Measurements from ENCODE around the gene NDUFC1.
"Not testable (repeated sequence)": the region's sequence is repeated elsewhere in the genome, so short reads cannot be mapped to it uniquely, and the experiment has no call there.

Gene NDUFC1

DNA sequence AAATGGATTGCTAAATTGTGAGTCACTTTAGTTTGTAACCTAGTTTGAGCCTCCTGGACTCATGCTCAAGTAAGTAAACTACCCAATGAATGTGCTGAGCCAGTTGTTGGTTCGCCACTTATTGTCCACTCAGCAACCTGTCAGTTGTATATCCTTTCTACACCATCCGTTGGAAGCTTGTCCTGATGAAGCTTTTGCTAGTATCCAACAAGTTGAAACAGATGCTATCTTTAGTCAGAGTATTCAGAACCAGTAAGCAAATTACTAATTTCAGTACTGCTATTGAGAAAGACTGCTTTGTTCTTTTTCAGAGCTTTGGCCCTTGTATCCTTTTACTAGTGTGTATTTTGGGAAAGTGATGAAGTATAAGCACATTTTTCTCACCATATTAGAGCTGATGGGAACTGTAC, 5.3 kb downstream of the NDUFC1 start:
- DNase-seq, result no peak

DNA sequence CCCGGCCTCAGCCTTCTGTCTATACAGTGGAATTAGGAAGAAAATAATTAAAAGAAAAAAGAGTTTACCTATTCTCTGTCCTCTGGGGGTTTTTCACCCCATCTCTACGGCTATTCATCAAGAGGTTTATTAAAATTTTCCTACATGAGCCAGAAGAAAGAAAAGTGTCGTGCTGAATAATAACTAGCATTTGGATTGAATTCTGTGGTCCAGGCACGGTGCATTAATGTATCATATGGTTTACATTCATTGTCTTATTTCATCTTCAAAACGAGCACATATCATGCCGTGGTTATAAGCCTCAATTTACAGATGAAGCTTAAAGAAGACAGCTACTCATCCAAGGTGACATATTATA, 6.4 kb downstream of the NDUFC1 start:
- no peak for DNase-seq

DNA sequence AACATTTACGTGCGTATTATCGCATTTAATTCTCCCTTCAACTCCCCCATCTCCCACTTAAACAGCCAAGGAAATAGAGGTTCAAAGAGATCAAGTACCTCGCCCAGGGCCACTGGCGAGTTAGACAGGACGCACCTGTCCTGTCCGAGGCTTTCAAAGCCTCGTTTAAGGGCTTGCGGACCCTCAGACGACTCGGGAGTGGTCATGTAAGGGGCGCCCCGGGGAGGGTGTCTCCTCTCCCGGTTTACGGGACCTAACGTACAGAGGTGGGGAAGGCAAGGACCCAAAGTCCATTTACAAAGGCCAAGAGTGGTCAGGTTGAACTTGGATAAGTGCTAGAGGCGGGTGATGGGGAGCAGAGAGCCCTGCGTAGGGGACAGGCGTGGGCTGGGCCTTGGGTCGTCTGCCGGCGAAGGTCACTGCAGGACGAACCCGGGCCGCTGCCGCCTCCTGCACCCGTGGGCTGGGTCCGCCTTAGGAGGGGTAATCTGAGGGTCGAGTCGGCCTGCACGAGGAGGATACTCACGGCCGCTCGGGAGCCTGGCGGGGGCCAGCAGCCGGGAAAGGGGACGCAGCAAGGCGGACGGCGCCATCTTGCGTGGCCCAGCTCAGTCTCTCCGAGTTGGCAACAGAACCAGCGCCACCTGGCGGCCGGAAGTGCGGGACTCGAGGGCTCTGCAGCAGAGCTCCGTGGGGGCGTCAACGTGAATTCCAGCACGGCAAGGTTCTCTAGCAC, 6.9 kb downstream of the NDUFC1 start:
- peak; percentile 98 for DNase-seq

DNA sequence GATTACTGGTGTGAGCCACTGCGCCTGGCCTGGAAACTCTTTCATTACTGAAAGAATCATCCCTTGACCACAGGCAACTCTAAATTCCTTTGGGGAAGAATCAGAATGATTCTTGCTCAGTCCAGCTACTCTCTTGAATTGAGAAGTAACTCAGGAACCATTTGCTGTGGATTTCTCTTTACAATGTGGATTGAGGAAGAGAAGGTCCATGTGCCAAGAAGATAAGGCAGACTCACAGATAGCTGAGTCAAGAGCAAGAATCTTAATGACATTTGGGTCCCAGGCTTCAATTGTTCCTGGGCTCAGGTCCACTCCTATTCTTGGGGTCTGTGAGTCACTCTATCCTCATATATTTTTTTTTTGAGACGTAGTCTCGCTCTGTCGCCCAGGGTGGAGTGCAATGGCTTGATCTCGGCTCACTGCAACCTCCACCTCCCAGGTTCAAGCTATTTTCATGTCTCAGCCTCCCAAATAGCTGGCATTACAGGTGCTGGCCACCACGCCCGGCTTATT, 16.0 kb downstream of the NDUFC1 start:
- peak; percentile 26 for DNase-seq

DNA sequence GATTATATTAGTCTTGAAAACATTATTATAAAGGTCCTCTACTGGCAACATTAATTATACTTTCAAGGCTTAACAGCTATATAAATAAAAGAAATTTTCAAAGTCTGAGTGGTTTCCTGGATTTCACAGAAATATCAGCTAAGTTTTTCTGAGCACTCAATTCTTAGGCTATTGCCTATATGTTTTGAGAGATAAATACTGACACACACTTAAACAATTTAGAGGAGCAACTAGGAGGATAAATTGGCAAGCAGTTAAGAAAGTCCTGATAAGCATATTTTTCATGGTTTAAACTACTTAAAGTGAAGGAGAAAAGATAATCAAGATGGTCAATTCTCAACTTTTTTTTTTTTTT, 19.6 kb downstream of the NDUFC1 start:
- no peak for DNase-seq

DNA sequence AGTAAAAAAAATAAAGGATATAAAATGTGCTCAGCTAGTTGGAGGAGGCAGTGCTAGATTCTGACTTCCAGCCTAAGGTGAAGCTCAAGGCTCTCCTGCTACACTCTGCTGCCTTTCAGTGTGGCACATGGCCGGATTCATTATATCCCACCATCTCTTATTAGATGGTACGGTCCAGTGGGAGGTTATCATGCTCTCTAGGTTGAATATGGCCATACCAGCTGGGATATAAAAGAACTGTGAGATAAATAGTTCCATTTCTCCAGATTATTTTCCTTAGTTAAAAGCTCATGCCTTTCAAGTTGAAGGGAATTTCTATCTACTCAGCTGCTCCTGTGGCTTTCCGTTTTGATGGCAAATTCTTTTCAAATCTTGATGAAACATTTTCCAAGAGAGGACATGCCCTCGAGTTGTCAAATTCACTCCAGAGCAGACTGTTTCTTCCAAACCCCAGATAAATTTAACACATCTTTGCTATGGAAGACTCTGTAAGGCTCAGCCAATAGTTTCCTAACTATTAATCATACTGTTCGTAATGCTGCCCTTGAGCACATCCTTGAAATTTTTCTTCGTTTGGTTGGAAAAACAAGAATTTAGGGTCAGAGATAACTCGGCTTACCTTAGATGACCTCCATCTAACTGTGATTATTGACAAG, 20.1 kb downstream of the NDUFC1 start:
- DNase-seq, result no peak

DNA sequence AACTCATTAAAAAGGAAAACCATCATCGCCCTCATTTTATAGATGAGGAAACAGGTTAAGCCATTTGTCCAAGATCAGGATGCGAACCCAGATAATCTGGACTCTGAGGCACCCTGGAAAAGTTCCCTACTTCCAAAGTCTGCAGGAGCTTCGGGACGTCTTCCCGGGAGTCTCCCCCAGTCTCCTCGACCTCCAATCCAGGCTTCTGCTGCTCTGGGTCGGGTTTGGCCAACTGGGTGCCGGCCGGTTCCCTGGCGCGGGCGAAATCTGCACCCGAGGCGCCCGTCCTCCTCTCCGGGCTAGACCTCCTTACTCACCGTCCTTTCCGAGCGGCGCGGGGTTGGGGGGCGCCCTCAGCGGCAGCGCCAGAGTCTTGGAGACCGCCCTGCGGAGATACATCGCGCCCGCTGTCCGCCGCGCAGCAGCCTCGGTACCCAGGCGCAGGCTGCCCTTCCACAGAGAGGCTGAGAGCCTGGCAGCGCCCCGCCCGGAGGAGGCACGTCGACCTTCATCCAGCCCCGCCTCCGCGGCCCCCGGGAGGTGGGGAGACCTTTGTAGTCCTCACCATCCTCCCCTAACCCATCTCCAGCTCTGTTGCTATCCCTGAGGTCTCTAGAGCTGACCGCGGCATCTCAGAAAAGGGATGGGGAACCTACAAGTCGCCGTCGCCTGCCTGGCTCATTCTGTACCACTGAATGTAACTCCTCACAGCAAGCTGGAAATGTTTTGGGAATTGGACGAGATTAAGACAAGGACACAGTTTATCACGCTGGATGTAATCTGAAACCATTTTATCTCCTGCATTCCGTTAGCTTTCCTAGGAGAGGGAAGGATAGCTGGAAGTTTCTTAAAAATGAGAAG, 22.3 kb downstream of the NDUFC1 start, which contains the start of gene MGARP:
MGARP (minus strand) TSS at position 466 of the 861 bp plus-strand sequence; CDS start at position 399, 67 bp downstream.
- peak; percentile 47 for DNase-seq

DNA sequence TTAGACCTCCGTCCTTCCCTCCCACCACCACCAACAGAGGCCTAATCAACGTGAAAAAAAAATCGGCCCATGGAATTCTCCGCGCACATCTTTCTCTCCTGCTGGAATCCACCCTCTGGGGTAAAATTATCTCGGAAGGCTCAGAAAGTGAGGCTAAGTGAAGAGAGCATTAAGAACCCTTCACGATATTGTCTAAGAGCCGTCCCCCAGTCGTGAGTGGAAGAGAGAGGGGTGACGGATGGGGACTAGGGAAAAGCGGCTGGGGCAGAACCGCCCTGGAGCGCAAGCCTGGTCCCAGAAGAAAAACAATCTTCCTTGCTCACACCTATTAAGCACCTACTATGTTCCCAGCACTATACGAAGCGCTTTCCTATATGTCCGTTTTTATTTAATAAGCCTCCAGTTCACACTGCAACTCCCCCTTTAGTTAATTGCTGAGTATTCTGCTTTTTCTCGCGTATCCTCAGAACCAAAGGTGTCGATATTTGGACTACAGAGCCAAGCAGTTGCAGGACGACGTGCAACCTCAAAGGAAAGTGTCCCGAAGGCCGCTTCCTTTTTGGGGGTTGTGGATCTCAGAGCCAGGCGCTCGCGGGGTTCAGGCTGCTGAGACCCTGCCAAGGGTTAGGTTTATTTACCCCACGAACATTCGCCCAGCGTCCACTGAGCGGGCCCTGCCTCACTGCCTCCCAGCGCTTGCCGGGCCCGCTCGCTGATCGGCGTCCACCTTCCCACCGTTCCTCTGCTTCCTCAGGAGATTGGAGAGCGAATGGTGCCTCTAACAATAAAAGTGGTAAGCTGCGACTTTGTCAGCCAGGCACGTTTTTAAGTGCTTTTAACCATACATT, 23.1 kb downstream of the NDUFC1 start:
- peak; percentile 22 for DNase-seq

DNA sequence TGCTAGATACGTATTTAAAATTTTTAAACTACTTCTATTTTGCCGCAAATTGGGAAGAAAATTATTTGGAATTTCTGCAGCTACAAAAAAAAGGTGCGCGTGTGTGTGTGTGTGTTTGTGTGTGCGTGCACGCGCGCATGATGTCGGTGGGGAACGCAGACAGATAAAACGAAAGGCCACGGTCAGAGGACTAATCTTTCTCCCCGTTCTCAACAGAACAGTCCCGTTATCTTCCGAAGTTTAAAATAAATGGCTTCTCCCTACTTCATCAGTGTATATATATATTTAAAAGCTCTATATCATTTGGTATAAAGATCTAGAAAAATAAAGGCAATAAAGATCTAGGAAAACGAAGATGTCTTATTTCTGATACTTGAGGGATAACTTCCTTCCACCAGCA, 23.8 kb downstream of the NDUFC1 start:
- DNase-seq, result no peak

DNA sequence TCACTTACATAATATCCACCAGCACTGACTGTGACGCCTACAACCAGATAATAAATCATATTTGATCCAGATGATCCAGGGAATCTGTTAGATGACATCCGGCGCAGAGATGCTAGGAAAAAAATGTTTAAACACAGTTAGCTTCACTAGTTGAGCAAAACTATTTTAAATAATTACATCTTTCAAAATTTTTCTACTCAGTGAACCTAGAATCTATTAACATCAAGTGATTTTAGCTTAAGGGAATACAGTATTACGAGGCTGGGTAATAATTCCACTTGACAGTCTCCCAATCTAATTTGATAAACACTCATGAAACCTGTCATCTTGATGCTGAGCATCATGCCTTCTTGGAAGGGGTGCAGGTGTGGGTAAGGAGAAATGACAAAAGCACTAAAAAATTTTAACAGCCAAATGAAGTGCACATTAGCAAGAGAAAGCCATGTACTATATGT, 27.0 kb downstream of the NDUFC1 start:
- no peak for DNase-seq

DNA sequence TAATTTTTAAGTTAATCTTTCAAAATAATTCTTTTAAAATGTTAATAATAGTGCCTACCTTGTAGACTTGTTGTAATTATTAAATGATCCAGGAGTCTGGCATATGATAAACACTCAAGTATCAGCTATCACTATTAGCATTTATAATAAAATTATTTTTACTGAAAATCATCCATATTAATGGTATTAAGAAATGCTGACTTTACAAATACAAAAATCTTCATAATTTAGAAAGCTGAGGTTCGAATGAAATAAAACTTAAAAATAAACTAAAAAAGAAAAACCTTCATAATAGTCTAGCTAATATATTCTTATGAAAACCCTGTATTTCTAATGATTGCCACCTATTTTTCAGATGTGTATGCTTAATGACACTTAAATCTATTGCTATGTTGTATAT, 27.5 kb downstream of the NDUFC1 start:
- DNase-seq, result no peak

DNA sequence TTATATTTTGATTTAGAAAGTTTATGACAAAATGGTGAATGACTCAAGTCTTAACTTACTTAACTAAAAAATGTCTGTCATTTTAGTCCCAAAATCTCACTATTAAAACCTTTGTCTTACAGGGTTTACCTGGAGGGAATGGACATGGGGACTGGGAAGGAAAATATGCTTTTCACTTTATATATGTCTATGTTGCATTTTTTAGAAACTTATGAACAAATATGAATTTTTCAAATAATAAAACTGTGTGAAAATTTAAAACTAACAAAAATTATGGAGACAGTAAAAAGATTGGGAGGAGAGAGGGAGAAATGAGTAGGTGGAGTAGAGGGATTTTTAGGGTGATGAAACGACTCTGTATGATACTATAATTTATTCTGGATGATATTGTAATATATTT, 28.4 kb downstream of the NDUFC1 start:
- DNase-seq, result no peak

DNA sequence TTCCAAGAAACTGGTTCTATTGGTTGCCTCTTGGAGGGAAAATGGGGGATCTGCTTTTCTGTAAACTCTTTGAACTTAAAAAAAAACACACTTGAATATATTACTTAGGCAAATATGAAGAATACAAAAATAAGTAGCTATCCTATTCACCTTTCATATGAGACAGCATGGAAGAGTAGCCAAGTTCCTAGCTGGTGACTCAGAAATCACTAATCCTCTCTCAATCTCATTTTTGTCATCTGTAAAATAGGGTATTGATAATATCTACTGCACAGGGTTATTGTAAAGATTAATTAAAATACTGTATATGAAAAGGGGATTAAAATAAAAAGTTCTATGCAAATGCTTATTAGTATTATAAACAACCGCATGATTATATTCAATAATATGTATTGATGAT, 35.0 kb downstream of the NDUFC1 start:
- no peak for DNase-seq

DNA sequence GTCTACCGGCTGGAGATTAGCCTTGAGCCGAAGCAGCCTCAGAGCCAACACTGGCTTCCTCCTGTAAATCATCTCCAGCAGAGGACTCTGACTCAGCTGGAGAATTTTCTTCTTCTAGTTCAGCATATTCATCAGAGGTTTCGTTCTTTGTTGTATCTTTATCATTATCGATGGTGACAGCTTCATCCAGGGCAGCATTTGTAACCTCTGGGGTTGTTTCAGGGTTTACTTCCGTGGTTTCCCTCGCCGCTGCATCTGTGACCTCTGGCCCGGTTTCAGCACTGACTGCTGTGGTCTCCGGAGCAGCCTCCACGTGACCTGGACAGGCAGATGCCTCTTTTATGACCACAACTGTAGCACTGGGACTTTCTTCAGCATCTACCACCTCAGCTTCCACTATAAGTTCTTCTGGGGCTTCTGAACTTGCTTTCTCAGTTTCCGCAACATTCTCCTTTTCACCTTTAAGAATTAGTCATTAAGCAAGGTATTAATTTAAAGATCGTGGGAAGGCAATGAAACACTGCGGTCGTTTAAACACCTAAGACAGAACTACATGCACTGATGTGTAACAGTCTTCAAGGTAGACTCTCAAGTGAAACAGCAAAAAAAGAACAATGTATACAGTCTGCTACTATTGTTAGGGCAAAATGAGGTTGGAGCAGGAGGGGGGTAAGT, 35.6 kb downstream of the NDUFC1 start:
- DNase-seq, result peak; percentile 92

DNA sequence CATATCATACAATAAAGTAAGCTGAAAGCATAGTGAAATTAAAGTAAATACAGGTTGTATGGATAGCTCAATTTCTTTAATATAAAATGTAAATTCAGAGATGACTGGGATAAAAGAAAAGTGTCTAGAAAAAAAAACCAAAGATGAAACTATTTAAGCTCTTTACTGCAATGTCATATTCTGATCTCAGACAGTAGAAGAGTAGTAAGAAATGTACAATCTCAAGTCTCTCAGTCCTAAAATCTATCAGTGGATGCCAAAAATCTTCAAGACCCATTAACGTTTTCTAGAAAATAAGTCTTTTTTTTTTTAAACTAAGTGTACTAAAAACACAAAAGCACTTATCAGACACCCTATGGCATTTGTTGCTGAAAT, 36.1 kb downstream of the NDUFC1 start:
- no peak for DNase-seq

DNA sequence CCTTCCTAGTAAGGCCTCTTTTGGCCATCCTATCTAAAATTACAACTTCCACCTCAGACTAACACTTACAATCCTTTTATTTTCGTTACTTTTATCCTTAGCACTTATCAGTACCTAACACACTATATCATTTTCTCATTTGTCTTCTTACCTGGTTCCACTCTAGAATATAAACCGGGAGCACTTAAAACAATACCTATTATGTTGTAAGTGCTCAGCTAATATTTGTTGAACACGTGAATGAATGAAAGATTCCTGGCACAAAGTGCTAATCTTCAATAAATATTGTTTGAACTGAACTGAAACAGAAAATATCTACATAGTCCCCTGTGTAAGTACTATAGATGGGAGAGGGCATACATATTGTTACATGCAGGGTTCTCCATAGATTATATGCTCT, 36.6 kb downstream of the NDUFC1 start:
- no peak for DNase-seq

DNA sequence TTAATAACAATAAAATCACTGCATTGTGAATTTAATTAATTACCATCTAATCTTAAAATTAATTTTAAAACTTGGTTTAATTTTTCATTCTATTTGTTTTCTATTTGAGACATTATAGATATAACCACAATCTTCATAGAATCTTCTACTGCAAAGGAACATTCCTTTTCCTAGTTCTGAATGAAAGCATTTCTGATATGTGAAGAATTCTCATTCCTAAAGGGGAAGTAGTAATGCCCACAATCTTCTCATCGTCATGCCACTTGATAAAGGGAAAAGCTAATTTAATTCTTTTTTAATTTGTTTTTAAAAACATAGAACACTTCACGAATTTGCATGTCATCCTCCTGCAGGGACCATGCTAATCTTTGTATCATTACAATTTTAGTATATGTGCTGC, 45.9 kb downstream of the NDUFC1 start:
- no peak for DNase-seq

DNA sequence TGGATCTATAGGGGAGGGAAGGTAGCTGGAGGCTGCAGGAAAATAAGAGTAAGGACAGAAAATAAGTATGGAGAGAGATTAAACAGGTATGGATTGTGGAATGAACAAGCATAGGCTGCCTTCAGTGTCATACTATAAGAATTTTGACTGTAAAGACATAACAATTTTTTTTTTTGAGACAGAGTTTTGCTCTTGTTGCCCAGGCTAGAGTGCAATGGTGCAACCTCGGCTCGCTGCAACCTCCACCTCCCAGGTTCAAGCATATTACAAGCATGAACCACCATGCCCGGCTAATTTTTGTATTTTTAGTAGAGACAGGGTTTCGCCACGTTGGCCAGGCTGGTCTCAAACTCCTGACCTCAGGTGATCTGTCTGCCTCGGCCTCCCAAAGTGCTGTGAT, 46.7 kb downstream of the NDUFC1 start:
- DNase-seq, result not testable (repeated sequence)

DNA sequence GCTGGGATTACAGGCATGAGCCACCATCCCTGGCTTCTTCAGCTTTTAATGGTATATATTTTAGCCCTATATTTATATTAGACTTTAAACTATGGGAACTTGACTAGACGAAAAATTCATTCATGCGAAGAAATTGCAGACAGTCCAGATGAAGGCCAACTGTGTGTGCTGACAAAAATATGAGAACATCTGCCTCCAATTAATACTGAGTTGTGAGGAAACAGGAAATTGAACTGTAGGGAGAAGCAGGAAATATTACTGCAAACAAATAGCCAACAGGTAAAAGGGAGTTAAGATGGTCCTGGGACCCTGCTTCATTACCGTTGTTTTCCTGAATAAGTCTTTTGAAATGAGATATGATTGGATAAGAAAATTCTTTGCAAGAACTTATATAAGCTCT, 48.6 kb downstream of the NDUFC1 start:
- no peak for DNase-seq

DNA sequence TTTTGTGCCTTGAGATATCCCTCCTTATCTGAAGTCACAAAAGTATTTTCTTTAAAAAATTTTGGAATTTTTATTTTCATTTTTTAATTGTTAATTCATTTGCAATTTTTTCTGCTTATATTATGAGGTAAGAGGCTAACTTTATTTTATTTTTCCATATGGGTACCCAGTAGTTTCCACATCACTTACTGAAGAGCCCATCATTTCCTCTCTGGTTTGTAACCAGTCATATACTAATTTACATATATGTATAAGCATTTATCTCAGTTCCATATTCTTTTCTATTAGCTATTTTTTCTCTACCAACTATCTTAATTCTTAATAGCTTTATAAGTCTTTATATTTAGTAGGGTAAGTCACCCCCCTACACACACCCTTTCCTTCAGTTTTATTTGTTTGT, 49.2 kb downstream of the NDUFC1 start:
- no peak for DNase-seq

DNA sequence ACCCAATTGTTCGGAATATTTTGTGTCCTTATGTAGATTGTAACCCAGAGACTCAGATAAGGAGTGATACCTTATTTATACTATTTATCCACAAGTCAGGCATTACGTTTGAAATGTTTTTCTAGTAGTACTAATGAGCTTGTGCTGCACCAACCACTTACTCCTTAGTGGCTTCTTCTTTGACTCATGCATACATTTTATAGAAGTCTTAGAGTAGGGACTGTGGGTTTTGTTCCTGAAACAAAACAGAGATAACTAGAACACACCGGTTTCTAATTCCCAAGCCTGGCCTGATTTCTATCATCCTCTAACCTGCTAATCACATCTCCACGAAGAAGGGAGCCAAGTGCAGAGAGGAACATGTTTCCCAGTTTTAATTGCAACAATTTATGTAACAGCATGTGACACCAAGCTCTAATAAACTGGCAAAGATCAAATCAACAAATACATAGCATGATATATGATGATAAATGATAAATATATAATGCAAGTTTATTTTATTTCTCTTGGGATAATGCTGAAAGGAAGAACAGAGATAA, 54.5 kb downstream of the NDUFC1 start:
- DNase-seq, result no peak

DNA sequence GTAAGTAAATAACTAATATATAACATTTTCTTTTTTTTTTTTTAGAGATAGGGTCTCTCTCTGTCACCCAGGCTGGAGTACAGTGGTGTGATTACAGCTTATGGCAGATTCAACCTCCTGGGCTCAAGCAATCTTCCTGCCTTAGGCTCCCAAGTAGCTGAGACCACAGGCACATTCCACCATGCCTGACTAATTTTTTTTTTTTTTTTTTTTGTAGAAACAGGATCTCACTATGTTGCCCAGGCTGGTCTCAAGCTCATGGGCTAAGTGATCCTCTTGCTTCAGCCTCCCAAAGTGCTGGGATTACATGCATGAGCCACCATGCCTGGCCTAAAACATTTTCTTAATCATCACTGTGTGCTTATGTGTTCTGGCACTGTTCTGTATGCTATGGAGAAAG, 55.0 kb downstream of the NDUFC1 start:
- no peak for DNase-seq

Data from hematopoietic multipotent progenitor cell treated with erythropoietin and hydrocortisone succinate and interleukin-3 and kit ligand, for 4 days (in vitro differentiated cells).